Hepatocyte (in vitro differentiated cells): ENCODE results near the gene SYCN. TPM values are rescaled to one million over a fixed set of nuclear protein-coding genes. Genes with fewer than 3 reads are reported as not detected.

Source experiments
- DNase-seq: peaks from one replicate; pipeline ENCODE4 v3.0.0-alpha.2; 2016; ENCODE audit warnings: low spot score
- H2AFZ ChIP-seq: fragments of 200-600 bp; sonication (generic); 2 replicates; pipeline ENCODE4 v1.6.0; 2016; ENCODE audit warnings: antibody characterized with exemption, mild to moderate bottlenecking
- H3K27ac ChIP-seq: fragments of 200-600 bp; sonication (generic); 2 replicates; pipeline ENCODE4 v1.5.1; 2016; ENCODE audit warnings: mild to moderate bottlenecking
- H3K27me3 ChIP-seq: fragments of 200-600 bp; sonication (generic); 2 replicates; pipeline ENCODE4 v1.6.1; 2016
- H3K36me3 ChIP-seq: fragments of 200-600 bp; sonication (generic); replicated peaks from 2 replicates; pipeline ENCODE4 v1.5.1; 2016; ENCODE audit warnings: low read depth; ENCODE audit not compliant: insufficient read depth
- H3K4me1 ChIP-seq: fragments of 200-600 bp; sonication (generic); 2 replicates; pipeline ENCODE4 v1.5.1; 2016; ENCODE audit warnings: mild to moderate bottlenecking, moderate library complexity; ENCODE audit not compliant: insufficient read depth
- H3K4me2 ChIP-seq: fragments of 200-600 bp; sonication (generic); 2 replicates; pipeline ENCODE4 v1.6.0; 2016
- H3K4me3 ChIP-seq: fragments of 200-600 bp; sonication (generic); 2 replicates; pipeline ENCODE4 v1.5.1; 2016; ENCODE audit warnings: mild to moderate bottlenecking
- H3K79me2 ChIP-seq: fragments of 200-600 bp; sonication (generic); 2 replicates; pipeline ENCODE4 v1.6.0; 2017; ENCODE audit warnings: mild to moderate bottlenecking
- H3K9me2 ChIP-seq: fragments of 200-600 bp; sonication (generic); replicated peaks from 2 replicates; pipeline ENCODE4 v1.6.0; 2017; ENCODE audit warnings: mild to moderate bottlenecking; ENCODE audit not compliant: insufficient read depth
- H3K9me3 ChIP-seq: fragments of 200-600 bp; sonication (generic); 2 replicates; pipeline ENCODE4 v1.5.1; 2016; ENCODE audit warnings: low read depth, mild to moderate bottlenecking
- H4K20me1 ChIP-seq: fragments of 200-600 bp; sonication (generic); 2 replicates; pipeline ENCODE4 v1.6.0; 2016; ENCODE audit warnings: mild to moderate bottlenecking; ENCODE audit not compliant: insufficient read depth, poor library complexity, severe bottlenecking
- CTCF ChIP-seq: fragments of 200-600 bp; sonication (generic); IDR thresholded peaks from 2 replicates; pipeline ENCODE4 v1.5.1; 2016; ENCODE audit warnings: antibody characterized with exemption, mild to moderate bottlenecking; ENCODE audit not compliant: poor library complexity
- EZH2 ChIP-seq: fragments of 200-600 bp; sonication (generic); IDR thresholded peaks from 2 replicates; pipeline ENCODE4 v1.6.1; 2016; ENCODE audit warnings: antibody characterized with exemption, mild to moderate bottlenecking, borderline replicate concordance
- EZH2phosphoT487 ChIP-seq: fragments of 200-600 bp; sonication (generic); IDR thresholded peaks from one replicate; pipeline ENCODE4 v1.6.1; 2018; ENCODE audit warnings: antibody characterized with exemption, mild to moderate bottlenecking, low read depth, moderate library complexity; ENCODE audit not compliant: unreplicated experiment, severe bottlenecking
- WGBS: methylation state at CpG from one replicate; pipeline ENCODE4 v1.1.6; 2016; ENCODE audit warnings: low lambda C conversion rate; ENCODE audit errors: missing lambda C conversion rate; 5-methylcytosine and 5-hydroxymethylcytosine counted together
- polyA plus RNA-seq: library from polyadenylated mRNA; unstranded; fragments of >200 nt; fragmentation: Nextera tagmentation; extraction: Ambion mirVana; gene quantifications from 2 replicates; pipeline ENCODE4 v1.2.1, GENCODE V29; 2016
- total RNA-seq: library from RNA; depleted of rRNA; stranded (reverse); fragments of >200 nt; gene quantifications from 2 replicates; pipeline ENCODE4 v1.2.3, GENCODE V29; 2014

SYCN gene
- total and polyA plus RNA-seq, 2 experiments from 2014 or later, result 0.37 to 2.5 TPM

- peaks cover 21% of the 10 kb centered on the region for H3K4me1 ChIP-seq
- peaks cover 25% of the 10 kb centered on the region for H4K20me1 ChIP-seq
- no peak overlapping the region for H3K27ac ChIP-seq
- peaks cover 28% of the 10 kb centered on the region for H3K79me2 ChIP-seq
- no peaks in the 10 kb centered on the region for H3K36me3 ChIP-seq
- TF ChIP-seq EZH2, result no peak
- H3K27me3 ChIP-seq, result no peaks in the 10 kb centered on the region
- H3K4me2 ChIP-seq, result no peak overlapping the region
- no peaks in the 10 kb centered on the region for H3K9me3 ChIP-seq
- no peak for DNase-seq
- no peaks in the 10 kb centered on the region for H3K9me2 ChIP-seq
- 89% methylated on average over 17 of the region's 17 CpGs for WGBS
- H3K4me3 ChIP-seq, result no peak overlapping the region
- H2AFZ ChIP-seq, result no peak overlapping the region
Observed at GRCh38 chr19:39170386-39171231, 33.5 kb downstream of the SYCN start.

- Histone ChIP-seq H3K27ac (no peak overlapping the region), H3K9me3 (no peaks in the 10 kb centered on the region), H3K4me3 (no peak overlapping the region), H3K4me1 (peaks cover 21% of the 10 kb centered on the region), H3K4me2 (no peak overlapping the region), H3K36me3 (no peaks in the 10 kb centered on the region), H3K79me2 (peaks cover 39% of the 10 kb centered on the region), H4K20me1 (peaks cover 31% of the 10 kb centered on the region), H3K9me2 (no peaks in the 10 kb centered on the region), H3K27me3 (no peaks in the 10 kb centered on the region), H2AFZ (no peak overlapping the region)
- DNase-seq, result no peak
- WGBS, result 99% methylated on average over 20 of the region's 36 CpGs
- TF ChIP-seq EZH2 (no peak), EZH2phosphoT487 (no peak), CTCF (no peak)
Observed at GRCh38 chr19:39169143-39169810, 34.8 kb downstream of the SYCN start.

- H3K27ac ChIP-seq, result no peak overlapping the region
- no peak overlapping the region for H3K4me2 ChIP-seq
- no peak for DNase-seq
- H3K9me3 ChIP-seq, result no peaks in the 10 kb centered on the region
- no peak overlapping the region for H2AFZ ChIP-seq
- H3K9me2 ChIP-seq, result no peaks in the 10 kb centered on the region
- H3K36me3 ChIP-seq, result no peaks in the 10 kb centered on the region
- no peak for TF ChIP-seq CTCF
- 91% methylated on average over 18 of the region's 23 CpGs for WGBS
- peaks cover 37% of the 10 kb centered on the region for H4K20me1 ChIP-seq
- peaks cover 21% of the 10 kb centered on the region for H3K4me1 ChIP-seq
- H3K79me2 ChIP-seq, result peaks cover 47% of the 10 kb centered on the region
- no peaks in the 10 kb centered on the region for H3K27me3 ChIP-seq
- no peak overlapping the region for H3K4me3 ChIP-seq
Observed at GRCh38 chr19:39168258-39169142, 35.6 kb downstream of the SYCN start.
